SK-N-SH treated with all-trans-retinoic acid at 6 μM for 48 hours (cell line): ENCODE measurements around the gene NAT8L.

Experiments used
- ATAC-seq: fragments of 200-7000 bp; cut with Tn5 transposase; 3 replicates; pipeline ENCODE4 v1.9.1; 2020; ENCODE audit warnings: mild to moderate bottlenecking, moderate library complexity
- CSDC2 ChIP-seq: fragments of 250-450 bp; sonication (Bioruptor Pico); IDR thresholded peaks from 2 replicates; pipeline ENCODE4 v1.5.0; 2020; ENCODE audit warnings: mild to moderate bottlenecking, moderate library complexity
- ESRRG ChIP-seq: fragments of 250-450 bp; sonication (Bioruptor Pico); IDR thresholded peaks from 2 replicates; pipeline ENCODE4 v1.6.1; 2021; ENCODE audit warnings: mild to moderate bottlenecking
- GLIS3 ChIP-seq: fragments of 250-450 bp; sonication (Bioruptor Pico); IDR thresholded peaks from 2 replicates; pipeline ENCODE4 v1.5.0; 2020; ENCODE audit warnings: mild to moderate bottlenecking, moderate library complexity
- OSR1 ChIP-seq: fragments of 250-450 bp; sonication (Bioruptor Pico); IDR thresholded peaks from 2 replicates; pipeline ENCODE4 v1.8.0; 2022; ENCODE audit warnings: moderate library complexity, mild to moderate bottlenecking, inconsistent platforms
- PPARA ChIP-seq: fragments of 250-450 bp; sonication (Bioruptor Pico); IDR thresholded peaks from 2 replicates; pipeline ENCODE4 v1.5.0; 2020; ENCODE audit warnings: mild to moderate bottlenecking, borderline replicate concordance
- RARB ChIP-seq: fragments of 250-450 bp; sonication (Bioruptor Pico); IDR thresholded peaks from 2 replicates; pipeline ENCODE4 v1.8.0; 2021; ENCODE audit warnings: mild to moderate bottlenecking, moderate library complexity
- TCF4 ChIP-seq: fragments of 250-450 bp; sonication (Bioruptor Pico); IDR thresholded peaks from 2 replicates; pipeline ENCODE4 v1.8.0; 2021; ENCODE audit warnings: mild to moderate bottlenecking, moderate library complexity, borderline replicate concordance
- TOX ChIP-seq: fragments of 250-450 bp; sonication (Bioruptor Pico); IDR thresholded peaks from 2 replicates; pipeline ENCODE4 v1.8.0; 2021; ENCODE audit warnings: mild to moderate bottlenecking, moderate library complexity, borderline replicate concordance
- TF ChIP-seq, protein P1 (sequence below): fragments of 250-450 bp; sonication (Bioruptor Pico); IDR thresholded peaks from 2 replicates; pipeline ENCODE4 v1.5.1; 2021; ENCODE audit warnings: mild to moderate bottlenecking, moderate library complexity
- TF ChIP-seq, protein P2 (sequence below): fragments of 250-450 bp; sonication (Bioruptor Pico); IDR thresholded peaks from 2 replicates; pipeline ENCODE4 v1.8.0; 2021; ENCODE audit warnings: low read depth, mild to moderate bottlenecking, moderate library complexity, borderline replicate concordance

Gene NAT8L

DNA sequence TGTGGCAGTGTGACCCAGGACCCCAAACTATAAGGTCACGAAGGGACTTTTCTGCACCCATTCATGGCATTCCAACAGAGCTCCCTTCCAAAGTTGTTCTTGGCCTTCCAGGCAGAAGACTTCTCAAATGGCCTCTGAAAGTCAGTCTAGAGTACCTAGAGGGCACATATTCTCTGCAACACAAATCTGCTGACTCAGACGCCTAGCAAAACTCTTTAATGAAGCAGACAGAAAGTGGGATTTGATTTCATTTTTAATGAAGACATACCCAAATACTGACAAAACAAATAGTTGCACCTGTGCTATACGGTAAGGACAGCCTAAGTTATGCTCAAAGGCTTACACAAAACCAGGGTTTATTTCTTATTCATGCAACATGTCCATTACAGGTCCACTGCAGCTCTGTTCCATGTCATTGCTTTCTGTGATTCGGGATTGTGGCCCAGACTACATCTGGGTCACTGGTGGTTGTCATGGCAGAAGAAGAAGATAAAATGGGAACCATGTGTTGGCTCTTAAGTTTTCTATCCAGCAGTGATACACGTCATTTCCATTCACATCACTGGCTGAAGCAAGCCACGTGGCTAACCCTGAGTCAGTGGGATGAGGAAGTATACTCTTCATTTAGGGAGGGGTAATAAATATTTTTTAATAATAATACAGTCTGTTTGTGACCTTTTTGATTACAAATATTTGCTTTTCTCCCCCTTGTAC is 57.7 kb downstream of the NAT8L start:
- TF ChIP-seq PPARA, result no peak
- no peak for TF ChIP-seq CSDC2 (CRISPR knock-in tag)
- TF ChIP-seq OSR1 (CRISPR knock-in tag), result no peak
- TF ChIP-seq TOX (CRISPR knock-in tag), result no peak
- TF ChIP-seq, protein P1, sequence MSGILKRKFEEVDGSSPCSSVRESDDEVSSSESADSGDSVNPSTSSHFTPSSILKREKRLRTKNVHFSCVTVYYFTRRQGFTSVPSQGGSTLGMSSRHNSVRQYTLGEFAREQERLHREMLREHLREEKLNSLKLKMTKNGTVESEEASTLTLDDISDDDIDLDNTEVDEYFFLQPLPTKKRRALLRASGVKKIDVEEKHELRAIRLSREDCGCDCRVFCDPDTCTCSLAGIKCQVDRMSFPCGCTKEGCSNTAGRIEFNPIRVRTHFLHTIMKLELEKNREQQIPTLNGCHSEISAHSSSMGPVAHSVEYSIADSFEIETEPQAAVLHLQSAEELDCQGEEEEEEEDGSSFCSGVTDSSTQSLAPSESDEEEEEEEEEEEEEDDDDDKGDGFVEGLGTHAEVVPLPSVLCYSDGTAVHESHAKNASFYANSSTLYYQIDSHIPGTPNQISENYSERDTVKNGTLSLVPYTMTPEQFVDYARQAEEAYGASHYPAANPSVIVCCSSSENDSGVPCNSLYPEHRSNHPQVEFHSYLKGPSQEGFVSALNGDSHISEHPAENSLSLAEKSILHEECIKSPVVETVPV (CRISPR knock-in tag), result no peak
- no peak for TF ChIP-seq TCF4 (CRISPR knock-in tag)
- no peak for TF ChIP-seq GLIS3 (CRISPR knock-in tag)
- no peak for TF ChIP-seq ESRRG
- TF ChIP-seq RARB (CRISPR knock-in tag), result no peak
- TF ChIP-seq, protein P2, sequence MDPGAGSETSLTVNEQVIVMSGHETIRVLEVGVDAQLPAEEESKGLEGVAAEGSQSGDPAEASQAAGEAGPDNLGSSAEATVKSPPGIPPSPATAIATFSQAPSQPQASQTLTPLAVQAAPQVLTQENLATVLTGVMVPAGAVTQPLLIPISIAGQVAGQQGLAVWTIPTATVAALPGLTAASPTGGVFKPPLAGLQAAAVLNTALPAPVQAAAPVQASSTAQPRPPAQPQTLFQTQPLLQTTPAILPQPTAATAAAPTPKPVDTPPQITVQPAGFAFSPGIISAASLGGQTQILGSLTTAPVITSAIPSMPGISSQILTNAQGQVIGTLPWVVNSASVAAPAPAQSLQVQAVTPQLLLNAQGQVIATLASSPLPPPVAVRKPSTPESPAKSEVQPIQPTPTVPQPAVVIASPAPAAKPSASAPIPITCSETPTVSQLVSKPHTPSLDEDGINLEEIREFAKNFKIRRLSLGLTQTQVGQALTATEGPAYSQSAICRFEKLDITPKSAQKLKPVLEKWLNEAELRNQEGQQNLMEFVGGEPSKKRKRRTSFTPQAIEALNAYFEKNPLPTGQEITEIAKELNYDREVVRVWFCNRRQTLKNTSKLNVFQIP (CRISPR knock-in tag), result no peak
- no peak for ATAC-seq
